ENCODE measurements around the gene LRRTM2. TPM values are rescaled to one million over a fixed set of nuclear protein-coding genes. Genes with fewer than 3 reads are reported as not detected.

Gene LRRTM2
- total and polyA plus RNA-seq, 9 donors = 0.30 to 1.0 (median 0.53) TPM

- Histone ChIP-seq H3K4me3 (ENCODE audit: low read length) (no peak overlapping the region), H3K9me3 (replicated peaks; ENCODE audit: control insufficient read depth, low read depth, low read length) (no peaks in the 10 kb centered on the region), H3K27ac (ENCODE audit: low read length) (no peak overlapping the region), H3K27me3 (ENCODE audit: control insufficient read depth, insufficient read depth, low read length) (no peaks in the 10 kb centered on the region), H3K36me3 (ENCODE audit: control insufficient read depth, insufficient read depth, low read length) (no peaks in the 10 kb centered on the region), H3K4me1 (ENCODE audit: control insufficient read depth, insufficient read depth, low read length) (peaks cover 17% of the 10 kb centered on the region)
- 90% methylated on average over 3 of the region's 6 CpGs for WGBS (ENCODE audit: insufficient coverage)
- DNase-seq = no peak
Observed at GRCh38 chr5:138872841-138873465, 2.2 kb downstream of the LRRTM2 start.

GRCh38 chr5:138870611-138871010 is 4.5 kb downstream of the LRRTM2 start:
- Histone ChIP-seq H3K27ac (ENCODE audit: low read length) (no peak overlapping the region), H3K4me1 (ENCODE audit: control insufficient read depth, insufficient read depth, low read length) (peaks cover 17% of the 10 kb centered on the region), H3K9me3 (replicated peaks; ENCODE audit: control insufficient read depth, low read depth, low read length) (no peaks in the 10 kb centered on the region), H3K4me3 (ENCODE audit: low read length) (no peak overlapping the region), H3K36me3 (ENCODE audit: control insufficient read depth, insufficient read depth, low read length) (no peaks in the 10 kb centered on the region), H3K27me3 (ENCODE audit: control insufficient read depth, insufficient read depth, low read length) (no peaks in the 10 kb centered on the region)
- no peak for DNase-seq
- 50% methylated on average over 1 of the region's 3 CpGs for WGBS (ENCODE audit: insufficient coverage)

- no peaks in the 10 kb centered on the region for H3K36me3 ChIP-seq (ENCODE audit: control insufficient read depth, insufficient read depth, low read length)
- H3K27ac ChIP-seq (ENCODE audit: low read length) = no peak overlapping the region
- H3K4me1 ChIP-seq (ENCODE audit: control insufficient read depth, insufficient read depth, low read length) = peaks cover 15% of the 10 kb centered on the region
- no peak for DNase-seq
- WGBS (ENCODE audit: insufficient coverage) = no CpG with 5 or more reads among the region's 5 CpGs
- H3K9me3 ChIP-seq (replicated peaks; ENCODE audit: control insufficient read depth, low read depth, low read length) = no peaks in the 10 kb centered on the region
- H3K4me3 ChIP-seq (ENCODE audit: low read length) = no peak overlapping the region
- H3K27me3 ChIP-seq (ENCODE audit: control insufficient read depth, insufficient read depth, low read length) = no peaks in the 10 kb centered on the region
Observed at GRCh38 chr5:138869763-138870500, 5.2 kb downstream of the LRRTM2 start.

- H3K27ac ChIP-seq (ENCODE audit: low read length) = no peak overlapping the region
- H3K36me3 ChIP-seq (ENCODE audit: control insufficient read depth, insufficient read depth, low read length) = no peaks in the 10 kb centered on the region
- no peak for DNase-seq
- H3K4me1 ChIP-seq (ENCODE audit: control insufficient read depth, insufficient read depth, low read length) = peaks cover 11% of the 10 kb centered on the region
- H3K27me3 ChIP-seq (ENCODE audit: control insufficient read depth, insufficient read depth, low read length) = no peaks in the 10 kb centered on the region
- no CpG with 5 or more reads among the region's 1 CpG for WGBS (ENCODE audit: insufficient coverage)
- no peak overlapping the region for H3K4me3 ChIP-seq (ENCODE audit: low read length)
- no peaks in the 10 kb centered on the region for H3K9me3 ChIP-seq (replicated peaks; ENCODE audit: control insufficient read depth, low read depth, low read length)
Observed at GRCh38 chr5:138869038-138869437, 6.1 kb downstream of the LRRTM2 start.

- no peaks in the 10 kb centered on the region for H3K27me3 ChIP-seq (ENCODE audit: control insufficient read depth, insufficient read depth, low read length)
- H3K27ac ChIP-seq (ENCODE audit: low read length) = no peak overlapping the region
- peaks cover 9% of the 10 kb centered on the region for H3K36me3 ChIP-seq (ENCODE audit: control insufficient read depth, insufficient read depth, low read length)
- peaks cover 10% of the 10 kb centered on the region for H3K9me3 ChIP-seq (replicated peaks; ENCODE audit: control insufficient read depth, low read depth, low read length)
- no peak overlapping the region for H3K4me3 ChIP-seq (ENCODE audit: low read length)
- no peak for DNase-seq
- no peaks in the 10 kb centered on the region for H3K4me1 ChIP-seq (ENCODE audit: control insufficient read depth, insufficient read depth, low read length)
- WGBS (ENCODE audit: insufficient coverage) = 82% methylated on average over 1 of the region's 1 CpG
Observed at GRCh38 chr5:138867011-138867410, 8.1 kb downstream of the LRRTM2 start.

- no CpG with 5 or more reads among the region's 9 CpGs for WGBS (ENCODE audit: insufficient coverage)
- no peaks in the 10 kb centered on the region for H3K4me1 ChIP-seq (ENCODE audit: control insufficient read depth, insufficient read depth, low read length)
- H3K9me3 ChIP-seq (replicated peaks; ENCODE audit: control insufficient read depth, low read depth, low read length) = no peaks in the 10 kb centered on the region
Observed at GRCh38 chr5:138853132-138853531, 22.0 kb downstream of the LRRTM2 start.

GRCh38 chr5:138850865-138851435 is 24.2 kb downstream of the LRRTM2 start:
- H3K36me3 ChIP-seq (ENCODE audit: control insufficient read depth, insufficient read depth, low read length) = no peaks in the 10 kb centered on the region
- no peak overlapping the region for H3K27ac ChIP-seq (ENCODE audit: low read length)
- H3K4me3 ChIP-seq (ENCODE audit: low read length) = no peak overlapping the region
- H3K4me1 ChIP-seq (ENCODE audit: control insufficient read depth, insufficient read depth, low read length) = no peaks in the 10 kb centered on the region
- no CpG with 5 or more reads among the region's 2 CpGs for WGBS (ENCODE audit: insufficient coverage)
- DNase-seq = no peak
- no peaks in the 10 kb centered on the region for H3K27me3 ChIP-seq (ENCODE audit: control insufficient read depth, insufficient read depth, low read length)
- no peaks in the 10 kb centered on the region for H3K9me3 ChIP-seq (replicated peaks; ENCODE audit: control insufficient read depth, low read depth, low read length)

More at GRCh38 chr5:138853132-138853531, 22.0 kb downstream of the LRRTM2 start:
- DNase-seq = no peak
- no peak overlapping the region for H3K4me3 ChIP-seq (ENCODE audit: low read length)
- no peaks in the 10 kb centered on the region for H3K27me3 ChIP-seq (ENCODE audit: control insufficient read depth, insufficient read depth, low read length)
- H3K27ac ChIP-seq (ENCODE audit: low read length) = no peak overlapping the region
- H3K36me3 ChIP-seq (ENCODE audit: control insufficient read depth, insufficient read depth, low read length) = peaks cover 1% of the 10 kb centered on the region

GRCh38 chr5:138849882-138850281 is 25.3 kb downstream of the LRRTM2 start:
- no peak for DNase-seq
- Histone ChIP-seq H3K9me3 (replicated peaks; ENCODE audit: control insufficient read depth, low read depth, low read length) (no peaks in the 10 kb centered on the region), H3K27ac (ENCODE audit: low read length) (no peak overlapping the region), H3K4me3 (ENCODE audit: low read length) (no peak overlapping the region), H3K4me1 (ENCODE audit: control insufficient read depth, insufficient read depth, low read length) (no peaks in the 10 kb centered on the region), H3K36me3 (ENCODE audit: control insufficient read depth, insufficient read depth, low read length) (no peaks in the 10 kb centered on the region), H3K27me3 (ENCODE audit: control insufficient read depth, insufficient read depth, low read length) (no peaks in the 10 kb centered on the region)
- 80% methylated on average over 1 of the region's 1 CpG for WGBS (ENCODE audit: insufficient coverage)

- H3K27ac ChIP-seq (ENCODE audit: low read length) = no peak overlapping the region
- no peaks in the 10 kb centered on the region for H3K9me3 ChIP-seq (replicated peaks; ENCODE audit: control insufficient read depth, low read depth, low read length)
- no peaks in the 10 kb centered on the region for H3K27me3 ChIP-seq (ENCODE audit: control insufficient read depth, insufficient read depth, low read length)
- no peak overlapping the region for H3K4me3 ChIP-seq (ENCODE audit: low read length)
- H3K36me3 ChIP-seq (ENCODE audit: control insufficient read depth, insufficient read depth, low read length) = no peaks in the 10 kb centered on the region
- no CpG with 5 or more reads among the region's 3 CpGs for WGBS (ENCODE audit: insufficient coverage)
- no peaks in the 10 kb centered on the region for H3K4me1 ChIP-seq (ENCODE audit: control insufficient read depth, insufficient read depth, low read length)
- no peak for DNase-seq
Observed at GRCh38 chr5:138849439-138849838, 25.7 kb downstream of the LRRTM2 start.

- no peaks in the 10 kb centered on the region for H3K36me3 ChIP-seq (ENCODE audit: control insufficient read depth, insufficient read depth, low read length)
- H3K9me3 ChIP-seq (replicated peaks; ENCODE audit: control insufficient read depth, low read depth, low read length) = no peaks in the 10 kb centered on the region
- no peaks in the 10 kb centered on the region for H3K27me3 ChIP-seq (ENCODE audit: control insufficient read depth, insufficient read depth, low read length)
- peaks cover 2% of the 10 kb centered on the region for H3K4me1 ChIP-seq (ENCODE audit: control insufficient read depth, insufficient read depth, low read length)
- H3K27ac ChIP-seq (ENCODE audit: low read length) = no peak overlapping the region
- WGBS (ENCODE audit: insufficient coverage) = 60% methylated on average over 4 of the region's 6 CpGs
- no peak overlapping the region for H3K4me3 ChIP-seq (ENCODE audit: low read length)
- DNase-seq = peak; percentile 37
Observed at GRCh38 chr5:138844812-138845513, 30.2 kb downstream of the LRRTM2 start.

All from muscle of leg (tissue), 11 donors.